Measurements from ENCODE around the gene NOL4L. TPM values are rescaled to one million over a fixed set of nuclear protein-coding genes. Genes with fewer than 3 reads are reported as not detected.

NOL4L gene
- total RNA-seq, 2 experiments from 2014 or later, result 53.1 to 55.6 TPM

DNA sequence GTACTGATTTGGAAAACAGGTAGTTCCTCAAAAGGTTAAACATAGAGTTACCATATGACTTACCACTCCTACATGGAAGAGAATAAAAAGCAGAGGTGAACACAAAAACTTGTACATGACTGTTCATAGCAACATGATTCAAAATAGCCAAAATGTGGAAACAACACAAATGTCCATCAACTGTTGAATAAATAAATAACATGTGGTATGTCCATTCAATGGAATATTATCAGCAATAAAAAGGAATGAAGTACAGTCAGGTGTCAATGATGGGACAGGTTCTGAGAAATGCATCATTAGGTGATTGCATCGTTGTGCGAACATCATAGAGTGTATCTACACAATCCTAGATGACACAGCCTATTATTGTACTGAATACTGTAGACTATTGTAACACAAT, 35.3 kb downstream of the NOL4L start:
- Mint-ChIP-seq H3K36me3 (ENCODE audit: low read depth) (peaks cover 46% of the 10 kb centered on the region), H3K4me3 (no peak overlapping the region), H3K27ac (peak overlapping the region; percentile 49), H3K27me3 (no peaks in the 10 kb centered on the region), H3K9me3 (no peaks in the 10 kb centered on the region), H3K4me1 (ENCODE audit: low read depth) (peaks cover 78% of the 10 kb centered on the region)
- intact Hi-C loops (cut with DNase I, micrococcal nuclease), result no loop called here
- no peaks in the 10 kb centered on the region for H3K9me3 ChIP-seq (ENCODE audit: control insufficient read depth in 1 of 2, insufficient read depth in 1 of 2, low read length in 2 of 2)
- CTCF ChIA-PET, result no interaction called here
- H3K27me3 ChIP-seq (ENCODE audit: control insufficient read depth in 1 of 2, insufficient read depth in 2 of 2, low read length in 2 of 2), result no peaks in the 10 kb centered on the region
- H3K27ac ChIP-seq (ENCODE audit: low read depth in 1 of 2, low read length in 2 of 2), result no peak overlapping the region
- no peak overlapping the region for H3K4me3 ChIP-seq (ENCODE audit: low read length)
- DNase-seq (no peak), ATAC-seq (ENCODE audit: poor library complexity) (no peak)
- no peak for TF ChIP-seq CTCF (IDR thresholded peaks at IDR 0.05)
- H3K36me3 ChIP-seq (ENCODE audit: insufficient read depth, low read length), result peaks cover 9% of the 10 kb centered on the region
- POLR2A ChIA-PET, result no interaction called here
- peaks cover 45% of the 10 kb centered on the region for H3K4me1 ChIP-seq (ENCODE audit: insufficient read depth, low read length)

DNA sequence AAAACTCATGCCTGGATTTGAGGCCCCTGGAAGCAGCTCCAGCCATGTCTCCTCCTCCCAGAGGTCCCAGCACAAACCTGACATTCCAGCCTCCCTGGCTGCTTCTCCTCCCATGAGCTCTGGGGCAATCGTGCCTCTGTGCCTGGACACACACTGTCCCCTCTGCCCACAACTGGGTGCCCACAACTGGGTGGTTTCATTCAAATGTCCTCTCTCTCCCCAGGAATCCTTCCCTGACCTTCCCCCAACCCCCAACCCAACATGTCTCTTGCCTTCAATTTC, 37.4 kb downstream of the NOL4L start:
- Histone ChIP-seq H3K9me3 (ENCODE audit: control insufficient read depth in 1 of 2, insufficient read depth in 1 of 2, low read length in 2 of 2) (no peaks in the 10 kb centered on the region), H3K4me1 (ENCODE audit: insufficient read depth, low read length) (peaks cover 52% of the 10 kb centered on the region), H3K27ac (ENCODE audit: low read depth in 1 of 2, low read length in 2 of 2) (peak overlapping the region; percentile 18 to 23), H3K4me3 (ENCODE audit: low read length) (no peak overlapping the region), H3K27me3 (ENCODE audit: control insufficient read depth in 1 of 2, insufficient read depth in 2 of 2, low read length in 2 of 2) (no peaks in the 10 kb centered on the region), H3K36me3 (ENCODE audit: insufficient read depth, low read length) (peaks cover 11% of the 10 kb centered on the region)
- Mint-ChIP-seq H3K27ac (peak overlapping the region; percentile 99), H3K4me3 (no peak overlapping the region), H3K4me1 (ENCODE audit: low read depth) (peaks cover 78% of the 10 kb centered on the region), H3K27me3 (no peaks in the 10 kb centered on the region), H3K9me3 (no peaks in the 10 kb centered on the region), H3K36me3 (ENCODE audit: low read depth) (peaks cover 37% of the 10 kb centered on the region)
- intact Hi-C loops (cut with DNase I, micrococcal nuclease), result no loop called here
- TF ChIP-seq CTCF (IDR thresholded peaks at IDR 0.05), result no peak
- ATAC-seq (ENCODE audit: poor library complexity) (no peak), DNase-seq (no peak)
- CTCF ChIA-PET, result no interaction called here
- POLR2A ChIA-PET, result interaction anchor here (1.0 to 2.2 kb wide), 2 partner anchors 10 to 13 kb away, joined by 4 to 5 read pairs; no protein-coding TSS in a partner anchor

DNA sequence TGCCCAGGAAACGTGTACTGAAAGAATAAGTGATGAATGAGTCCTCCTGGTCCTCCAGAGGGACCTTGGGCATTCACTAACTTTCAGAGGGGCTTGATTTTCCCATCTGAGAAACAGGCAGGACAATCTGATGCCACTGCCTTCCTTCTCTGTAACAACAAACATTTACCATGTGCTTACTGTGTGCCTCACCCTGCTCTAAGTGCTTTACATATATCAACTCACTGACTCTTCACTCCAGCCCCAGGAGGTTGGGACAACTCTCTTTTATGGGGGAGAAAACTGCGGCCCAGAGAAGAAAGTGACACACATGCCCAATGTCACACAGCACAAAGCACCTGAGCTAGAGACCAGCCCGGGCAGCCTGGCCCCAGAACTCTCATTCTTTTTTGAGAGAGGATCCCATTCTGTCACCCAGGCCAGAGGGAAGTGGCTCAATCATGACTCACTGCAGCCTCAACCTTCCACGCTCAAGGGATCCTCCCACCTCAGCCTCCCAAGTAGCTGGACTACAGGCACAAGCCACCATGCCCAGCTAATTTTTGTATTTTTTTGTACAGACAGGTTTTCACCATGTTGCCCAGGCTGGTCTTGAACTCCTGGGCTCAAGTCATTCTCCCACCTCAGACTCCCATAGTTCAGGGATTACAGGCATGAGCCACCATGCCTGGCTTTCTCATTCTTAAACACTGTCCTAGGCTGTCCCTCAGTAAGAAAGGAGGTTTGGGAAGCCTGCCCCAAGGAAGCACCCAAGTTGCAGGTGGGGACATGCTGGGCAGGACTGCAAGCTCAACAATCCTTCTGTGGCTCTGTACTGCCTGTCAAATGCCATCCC, 38.0 kb downstream of the NOL4L start:
- Histone ChIP-seq H3K9me3 (ENCODE audit: control insufficient read depth in 1 of 2, insufficient read depth in 1 of 2, low read length in 2 of 2) (no peaks in the 10 kb centered on the region), H3K4me1 (ENCODE audit: insufficient read depth, low read length) (peaks cover 57% of the 10 kb centered on the region), H3K27me3 (ENCODE audit: control insufficient read depth in 1 of 2, insufficient read depth in 2 of 2, low read length in 2 of 2) (no peaks in the 10 kb centered on the region), H3K27ac (ENCODE audit: low read depth in 1 of 2, low read length in 2 of 2) (peak overlapping the region; percentile 23 to 47), H3K36me3 (ENCODE audit: insufficient read depth, low read length) (peaks cover 12% of the 10 kb centered on the region), H3K4me3 (ENCODE audit: low read length) (no peak overlapping the region)
- H3K27me3 Mint-ChIP-seq, result no peaks in the 10 kb centered on the region
- ChIA-PET POLR2A (interaction anchor here (1.0 to 2.2 kb wide), 2 partner anchors 10 to 12 kb away, joined by 4 to 5 read pairs; no protein-coding TSS in a partner anchor), CTCF (no interaction called here)
- H3K27ac Mint-ChIP-seq, result peak overlapping the region; percentile 99
- intact Hi-C loops (cut with DNase I, micrococcal nuclease), result no loop called here
- no peak overlapping the region for H3K4me3 Mint-ChIP-seq
- H3K9me3 Mint-ChIP-seq, result no peaks in the 10 kb centered on the region
- DNase-seq, result no peak
- no peak for TF ChIP-seq CTCF (IDR thresholded peaks at IDR 0.05)
- H3K36me3 Mint-ChIP-seq (ENCODE audit: low read depth), result peaks cover 37% of the 10 kb centered on the region
- no peak for ATAC-seq (ENCODE audit: poor library complexity)
- peaks cover 82% of the 10 kb centered on the region for H3K4me1 Mint-ChIP-seq (ENCODE audit: low read depth)
